Trophoblast cell (in vitro differentiated cells and primary cell): ENCODE measurements around the gene GFAP.

Source experiments
- DNase-seq, 2 donors: peaks; one replicate each; pipeline ENCODE4 v3.0.0-alpha.2; 2016
- H2AFZ ChIP-seq: 2 replicates; pipeline ENCODE4 v1.6.1; 2013; ENCODE audit warnings: low read length, moderate library complexity, mild to moderate bottlenecking; ENCODE audit not compliant: insufficient read depth, poor library complexity
- H2AK5ac ChIP-seq: 2 replicates; pipeline ENCODE4 v1.6.1; 2013; ENCODE audit warnings: mild to moderate bottlenecking, low read length
- H2BK120ac ChIP-seq: 2 replicates; pipeline ENCODE4 v1.6.1; 2013; ENCODE audit warnings: low read length, mild to moderate bottlenecking, moderate library complexity; ENCODE audit not compliant: insufficient read depth, poor library complexity
- H2BK12ac ChIP-seq: 2 replicates; pipeline ENCODE4 v1.6.1; 2013; ENCODE audit warnings: mild to moderate bottlenecking, low read length, moderate library complexity
- H2BK5ac ChIP-seq: 2 replicates; pipeline ENCODE4 v1.6.1; 2013; ENCODE audit warnings: low read length, low read depth, moderate library complexity, mild to moderate bottlenecking; ENCODE audit not compliant: poor library complexity
- H3K14ac ChIP-seq: 2 replicates; pipeline ENCODE4 v1.6.1; 2013; ENCODE audit warnings: mild to moderate bottlenecking, low read length
- H3K18ac ChIP-seq: 2 replicates; pipeline ENCODE4 v1.6.1; 2013; ENCODE audit warnings: mild to moderate bottlenecking, low read length
- H3K23ac ChIP-seq: 2 replicates; pipeline ENCODE4 v1.6.1; 2013; ENCODE audit warnings: low read length
- H3K27ac ChIP-seq: 2 replicates; pipeline ENCODE4 v1.5.1; 2013; ENCODE audit warnings: low read depth, mild to moderate bottlenecking, inconsistent platforms, low read length, moderate library complexity
- H3K27me3 ChIP-seq: 2 replicates; pipeline ENCODE4 v1.6.1; 2013; ENCODE audit warnings: inconsistent platforms, mild to moderate bottlenecking, low read length, moderate library complexity; ENCODE audit not compliant: insufficient read depth
- H3K36me3 ChIP-seq, 2 experiments: 1 replicate in 1 of 2; 2 replicates in 1 of 2; pipeline ENCODE4 v1.6.1; 2013; ENCODE audit warnings: low read length in 2 of 2, mild to moderate bottlenecking in 2 of 2, moderate library complexity in 1 of 2; ENCODE audit not compliant: insufficient read depth in 2 of 2, control insufficient read depth in 1 of 2
- H3K4ac ChIP-seq: 2 replicates; pipeline ENCODE4 v1.6.1; 2013; ENCODE audit warnings: low read depth, mild to moderate bottlenecking, low read length, moderate library complexity
- H3K4me1 ChIP-seq, 2 experiments: 1 replicate in 1 of 2; 2 replicates in 1 of 2; pipeline ENCODE4 v1.6.1; 2013; ENCODE audit warnings: low read length in 2 of 2, mild to moderate bottlenecking in 2 of 2, moderate library complexity in 1 of 2; ENCODE audit not compliant: insufficient read depth in 2 of 2, control insufficient read depth in 1 of 2
- H3K4me2 ChIP-seq: 2 replicates; pipeline ENCODE4 v1.6.1; 2013; ENCODE audit warnings: inconsistent platforms, mild to moderate bottlenecking, low read length, moderate library complexity
- H3K4me3 ChIP-seq: 2 replicates; pipeline ENCODE4 v1.5.1; 2013; ENCODE audit warnings: mild to moderate bottlenecking, low read depth, low read length, inconsistent platforms
- H3K79me1 ChIP-seq: one replicate; pipeline ENCODE4 v1.6.1; 2013; ENCODE audit warnings: low read length
- H3K79me2 ChIP-seq: 2 replicates; pipeline ENCODE4 v1.6.1; 2013; ENCODE audit warnings: low read length, mild to moderate bottlenecking; ENCODE audit not compliant: control insufficient read depth, insufficient read depth, poor library complexity
- H3K9ac ChIP-seq: 2 replicates; pipeline ENCODE4 v1.6.1; 2013; ENCODE audit warnings: mild to moderate bottlenecking, low read length
- H3K9me3 ChIP-seq: 2 replicates; pipeline ENCODE4 v1.6.1; 2013; ENCODE audit warnings: low read depth, mild to moderate bottlenecking, control low read depth, inconsistent platforms, low read length; ENCODE audit not compliant: insufficient read depth
- H4K12ac ChIP-seq: 2 replicates; pipeline ENCODE4 v1.6.1; 2013; ENCODE audit warnings: low read depth, mild to moderate bottlenecking, low read length, moderate library complexity
- H4K8ac ChIP-seq: 2 replicates; pipeline ENCODE4 v1.6.1; 2013; ENCODE audit warnings: low read depth, mild to moderate bottlenecking, low read length, moderate library complexity
- H4K91ac ChIP-seq: one replicate; pipeline ENCODE4 v1.6.1; 2013; ENCODE audit warnings: low read depth, mild to moderate bottlenecking, low read length, moderate library complexity
- WGBS: extraction: QIAGEN DNeasy Blood & Tissue Kit; methylation state at CpG from one replicate; pipeline ENCODE4 v1.1.7; 2013; ENCODE audit warnings: missing lambda C conversion rate; ENCODE audit not compliant: insufficient read length, insufficient coverage; ENCODE audit errors: extremely low coverage; 5-methylcytosine and 5-hydroxymethylcytosine counted together

The GFAP gene

DNA sequence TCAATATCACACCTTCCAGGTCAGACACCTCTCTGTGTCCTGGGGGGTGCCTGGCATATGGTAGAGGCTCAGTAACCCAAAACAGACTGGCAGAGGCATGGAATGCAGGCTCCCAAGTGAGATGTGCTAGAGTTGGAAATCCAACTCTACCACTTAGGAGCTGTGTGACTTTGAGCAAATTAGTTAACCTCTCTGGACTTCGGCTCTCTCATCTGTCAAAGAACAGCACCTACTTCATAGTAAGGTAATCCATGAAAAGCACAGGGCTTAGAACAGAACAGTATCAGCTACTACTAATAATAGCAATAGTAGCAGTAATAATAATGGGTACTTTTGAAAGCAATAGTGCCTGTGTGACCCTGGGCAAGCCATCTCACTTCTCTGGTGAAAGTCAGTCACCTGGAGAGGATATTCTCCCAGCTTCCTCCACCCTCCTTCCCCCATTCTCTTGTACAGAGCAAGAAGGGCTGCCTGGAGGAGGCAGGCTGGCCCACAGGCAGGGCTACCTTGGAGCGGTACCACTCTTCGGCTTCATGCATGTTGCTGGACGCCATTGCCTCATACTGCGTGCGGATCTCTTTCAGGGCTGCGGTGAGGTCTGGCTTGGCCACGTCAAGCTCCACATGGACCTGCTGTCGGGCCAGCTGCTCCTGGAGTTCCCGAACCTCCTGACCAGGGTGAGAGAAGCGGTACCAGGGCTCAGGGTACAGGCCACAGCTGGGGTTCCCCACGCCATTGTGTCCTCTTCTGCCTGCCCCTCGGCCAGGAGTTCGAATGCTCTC lies 2.3 kb downstream of the GFAP start:
- Histone ChIP-seq H2AFZ (no peak overlapping the region), H3K27ac (no peak overlapping the region), H2BK5ac (no peak overlapping the region), H3K9ac (no peak overlapping the region), H2BK120ac (no peak overlapping the region), H3K14ac (no peak overlapping the region), H2AK5ac (no peak overlapping the region), H3K79me2 (no peaks in the 10 kb centered on the region), H3K27me3 (no peaks in the 10 kb centered on the region), H3K23ac (no peak overlapping the region), H2BK12ac (no peak overlapping the region), H3K79me1 (no peaks in the 10 kb centered on the region), H3K36me3 (no peaks in the 10 kb centered on the region), H3K4me3 (no peak overlapping the region), H4K8ac (no peak overlapping the region), H3K4me2 (no peak overlapping the region), H4K12ac (no peak overlapping the region), H3K18ac (no peak overlapping the region), H3K4ac (no peak overlapping the region), H3K4me1 (peaks cover 3 to 6% of the 10 kb centered on the region in 2 experiments), H4K91ac (no peak overlapping the region), H3K9me3 (no peaks in the 10 kb centered on the region)
- no peak for DNase-seq
- WGBS: no CpG with 5 or more reads among the region's 14 CpGs

DNA sequence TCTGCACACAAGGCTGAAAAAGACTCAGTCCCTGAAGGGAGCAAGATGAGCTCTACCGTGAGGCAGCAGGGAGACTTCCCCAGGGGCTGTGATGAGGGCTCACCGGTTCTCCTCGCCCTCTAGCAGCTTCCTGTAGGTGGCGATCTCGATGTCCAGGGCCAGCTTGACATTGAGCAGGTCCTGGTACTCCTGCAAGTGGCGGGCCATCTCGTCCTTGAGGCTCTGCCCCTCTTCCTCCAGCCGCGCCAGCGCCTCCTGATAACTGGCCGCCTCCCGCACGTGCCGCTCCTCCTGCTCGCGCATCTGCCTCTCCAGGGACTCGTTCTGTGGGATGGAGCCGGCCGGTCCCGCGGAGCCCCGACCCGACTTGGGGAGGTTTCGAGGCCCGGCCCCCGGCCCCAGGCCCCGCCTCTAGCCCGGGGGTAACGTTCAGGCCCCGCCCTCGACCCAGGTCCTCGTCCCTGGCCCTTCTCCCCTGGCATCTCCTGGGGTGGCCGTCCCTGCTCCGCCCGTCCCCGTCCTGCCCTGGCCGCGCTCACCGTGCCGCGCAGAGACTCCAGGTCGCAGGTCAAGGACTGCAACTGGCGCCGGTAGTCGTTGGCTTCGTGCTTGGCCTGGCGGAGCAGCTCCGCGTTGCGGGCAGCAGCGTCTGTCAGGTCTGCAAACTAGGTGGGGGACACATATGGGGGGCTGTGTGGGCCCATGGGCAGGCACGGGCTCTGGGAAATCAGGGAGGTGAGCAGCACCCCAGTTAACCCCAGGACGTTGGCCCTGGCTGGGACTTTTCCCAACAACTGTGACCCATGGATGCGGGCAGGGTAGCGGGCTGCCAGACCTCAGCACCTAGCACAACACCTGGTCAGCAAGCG lies 3.9 kb downstream of the GFAP start:
- Histone ChIP-seq H3K14ac (no peak overlapping the region), H2BK5ac (no peak overlapping the region), H3K4me1 (peaks cover 3 to 6% of the 10 kb centered on the region in 2 experiments), H2BK12ac (no peak overlapping the region), H3K9ac (no peak overlapping the region), H3K79me2 (no peaks in the 10 kb centered on the region), H3K18ac (no peak overlapping the region), H2AFZ (peak overlapping the region; percentile 12), H3K36me3 (no peaks in the 10 kb centered on the region), H3K4me2 (peak overlapping the region; percentile 69), H3K79me1 (no peaks in the 10 kb centered on the region), H3K23ac (no peak overlapping the region), H4K91ac (no peak overlapping the region), H3K27ac (no peak overlapping the region), H3K4ac (no peak overlapping the region), H3K27me3 (no peaks in the 10 kb centered on the region), H3K9me3 (no peaks in the 10 kb centered on the region), H2BK120ac (no peak overlapping the region), H4K8ac (no peak overlapping the region), H4K12ac (no peak overlapping the region), H2AK5ac (no peak overlapping the region), H3K4me3 (peak overlapping the region; percentile 27)
- peak; percentile 58 to 77 for DNase-seq
- WGBS: no CpG with 5 or more reads among the region's 56 CpGs

DNA sequence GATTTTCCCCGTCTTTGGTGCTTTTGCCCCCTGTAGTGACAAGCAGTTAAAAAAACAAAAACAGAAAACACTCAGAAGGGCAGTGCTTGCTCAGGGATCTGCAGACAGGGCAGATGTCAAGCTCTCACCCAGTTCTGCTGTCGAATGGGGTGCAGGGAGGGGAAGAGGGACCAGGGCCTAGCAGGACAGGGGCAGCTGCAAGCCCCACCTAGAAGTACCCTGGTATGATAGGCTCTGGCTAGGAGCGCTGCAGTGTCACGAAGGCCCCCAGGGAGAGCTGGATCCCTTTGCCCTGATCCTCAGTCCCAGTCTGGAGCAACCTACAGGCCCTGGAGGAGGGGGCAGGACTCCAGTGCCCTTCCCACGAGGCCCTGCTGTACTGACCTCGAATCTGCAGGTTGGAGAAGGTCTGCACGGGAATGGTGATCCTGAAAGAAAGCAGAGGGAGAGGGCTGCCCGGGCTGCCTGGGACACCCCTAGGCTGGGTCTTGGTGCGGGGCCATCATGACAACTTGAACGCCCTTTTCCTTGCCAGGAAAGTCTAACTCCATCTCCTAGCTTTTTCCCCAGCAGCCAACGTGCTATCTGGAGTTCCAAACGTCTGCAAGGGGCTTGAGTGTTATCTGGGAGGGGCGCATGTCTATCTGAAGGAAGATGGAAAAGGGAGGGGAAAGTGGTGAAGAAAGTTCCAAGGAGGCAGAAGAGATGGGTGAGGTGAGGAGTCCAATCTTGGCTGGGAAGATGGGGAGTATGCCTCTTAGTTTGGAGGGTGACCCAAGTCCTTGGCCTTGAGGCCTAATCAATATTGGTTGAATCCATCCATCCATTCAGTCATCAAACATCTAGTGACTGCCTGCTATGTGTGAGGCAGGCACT lies 4.8 kb downstream of the GFAP start:
- Histone ChIP-seq H3K27ac (no peak overlapping the region), H3K4ac (no peak overlapping the region), H3K9ac (no peak overlapping the region), H3K4me1 (peaks cover 6 to 9% of the 10 kb centered on the region in 2 experiments), H3K23ac (no peak overlapping the region), H3K79me1 (no peaks in the 10 kb centered on the region), H3K27me3 (no peaks in the 10 kb centered on the region), H4K12ac (no peak overlapping the region), H4K91ac (no peak overlapping the region), H2BK5ac (no peak overlapping the region), H2BK12ac (no peak overlapping the region), H2AK5ac (no peak overlapping the region), H3K18ac (no peak overlapping the region), H3K14ac (no peak overlapping the region), H3K4me3 (no peak overlapping the region), H2AFZ (no peak overlapping the region), H3K4me2 (no peak overlapping the region), H3K36me3 (no peaks in the 10 kb centered on the region), H3K9me3 (no peaks in the 10 kb centered on the region), H4K8ac (no peak overlapping the region), H2BK120ac (no peak overlapping the region), H3K79me2 (no peaks in the 10 kb centered on the region)
- WGBS: no CpG with 5 or more reads among the region's 13 CpGs
- DNase-seq: no peak

DNA sequence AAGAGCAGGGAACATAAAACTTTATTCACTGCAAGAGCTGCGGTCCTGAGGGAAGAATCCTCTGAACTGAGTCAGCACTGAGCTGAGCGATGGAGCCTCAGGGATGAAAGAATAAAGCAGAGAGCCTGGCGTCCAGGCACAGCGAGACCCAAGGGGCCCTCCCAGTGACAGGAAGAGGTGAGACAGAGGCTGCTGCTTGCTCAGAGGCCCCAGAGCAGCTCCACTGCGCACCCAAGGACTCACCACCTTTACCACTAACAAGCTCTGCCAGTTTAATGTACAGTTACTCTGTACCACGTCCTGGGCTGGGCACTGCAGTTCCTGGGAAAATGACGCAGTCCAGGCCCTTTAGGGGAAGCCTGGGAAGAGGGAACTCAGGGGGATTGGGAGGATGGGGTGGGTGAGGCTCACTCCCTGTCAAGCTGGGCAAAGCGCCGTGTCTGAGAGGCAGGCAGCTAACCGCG lies 5.6 kb downstream of the GFAP start:
- Histone ChIP-seq H3K9me3 (no peaks in the 10 kb centered on the region), H3K79me2 (no peaks in the 10 kb centered on the region), H3K4me3 (no peak overlapping the region), H2BK12ac (no peak overlapping the region), H3K27me3 (no peaks in the 10 kb centered on the region), H3K14ac (no peak overlapping the region), H3K36me3 (no peaks in the 10 kb centered on the region), H3K18ac (no peak overlapping the region), H4K91ac (no peak overlapping the region), H3K4me1 (peaks cover 6 to 9% of the 10 kb centered on the region in 2 experiments), H3K4ac (no peak overlapping the region), H4K12ac (no peak overlapping the region), H2BK120ac (no peak overlapping the region), H3K27ac (no peak overlapping the region), H3K79me1 (no peaks in the 10 kb centered on the region), H2AK5ac (no peak overlapping the region), H3K23ac (no peak overlapping the region), H3K4me2 (no peak overlapping the region), H2BK5ac (no peak overlapping the region), H4K8ac (no peak overlapping the region), H2AFZ (no peak overlapping the region), H3K9ac (no peak overlapping the region)
- no CpG with 5 or more reads among the region's 11 CpGs for WGBS
- no peak for DNase-seq
